Subcutaneous adipose tissue (tissue), 4 donors: Measurements from ENCODE around the gene SDHAF3. TPM values are rescaled to one million over a fixed set of nuclear protein-coding genes. Genes with fewer than 3 reads are reported as not detected.

Experiments
- CTCF ChIP-seq: fragments of 450-650 bp; IDR thresholded peaks from one replicate; pipeline ENCODE4 v1.5.1; 2016; ENCODE audit warnings: low read depth, mild to moderate bottlenecking, control low read depth, antibody characterized with exemption, moderate library complexity
- total RNA-seq, 4 donors: library from RNA; depleted of rRNA; stranded (reverse); fragments of >200 nt; gene quantifications; one replicate each; pipeline ENCODE4 v1.1.0, GENCODE V29; 2016

The SDHAF3 gene
- total RNA-seq, 4 donors from 2014 or later = 5.7 to 8.2 (median 6.9) TPM

- no peak for TF ChIP-seq CTCF
These were observed 13.1 kb downstream of the SDHAF3 start for GRCh38 chr7:97130417-97131139.

- TF ChIP-seq CTCF = no peak
These were observed 15.7 kb downstream of the SDHAF3 start for GRCh38 chr7:97133159-97133558.

- no peak for TF ChIP-seq CTCF
These were observed 21.3 kb downstream of the SDHAF3 start for GRCh38 chr7:97138830-97139229.

- no peak for TF ChIP-seq CTCF
These were observed 27.6 kb downstream of the SDHAF3 start for GRCh38 chr7:97145068-97145467.

GRCh38 chr7:97149843-97150242, 32.3 kb downstream of the SDHAF3 start:
- no peak for TF ChIP-seq CTCF

GRCh38 chr7:97155897-97156418, 38.5 kb downstream of the SDHAF3 start:
- no peak for TF ChIP-seq CTCF

- no peak for TF ChIP-seq CTCF
These were observed 48.8 kb downstream of the SDHAF3 start for GRCh38 chr7:97166308-97166707.
